IPS-11a (cell line): Measurements from ENCODE around the gene ZNF584.

ENCODE experiments used
- H3K4me3 ChIP-seq: one replicate; pipeline ENCODE4 v1.5.1; 2013; ENCODE audit warnings: low read depth, low read length, control low read depth

ZNF584 gene

DNA sequence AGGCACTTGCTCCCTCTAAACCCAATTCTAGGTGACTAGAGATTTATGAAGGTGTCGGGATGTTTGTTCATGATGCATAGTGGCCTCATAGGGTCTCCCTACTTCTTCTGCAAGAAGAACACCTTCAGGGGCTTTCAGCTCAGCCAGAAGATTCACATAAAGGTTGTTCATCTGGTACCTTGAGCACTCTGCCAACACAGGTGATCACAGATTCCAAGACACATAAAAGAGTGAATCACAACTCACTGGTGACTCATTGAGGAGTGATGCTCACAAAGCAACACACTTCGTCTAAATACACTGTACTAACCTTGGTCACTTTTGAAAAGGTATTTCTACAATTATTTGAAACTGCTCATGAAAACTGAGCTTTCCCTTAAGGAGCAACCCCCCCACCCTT lies 51.6 kb downstream of the ZNF584 start:
- no peak overlapping the region for H3K4me3 ChIP-seq

DNA sequence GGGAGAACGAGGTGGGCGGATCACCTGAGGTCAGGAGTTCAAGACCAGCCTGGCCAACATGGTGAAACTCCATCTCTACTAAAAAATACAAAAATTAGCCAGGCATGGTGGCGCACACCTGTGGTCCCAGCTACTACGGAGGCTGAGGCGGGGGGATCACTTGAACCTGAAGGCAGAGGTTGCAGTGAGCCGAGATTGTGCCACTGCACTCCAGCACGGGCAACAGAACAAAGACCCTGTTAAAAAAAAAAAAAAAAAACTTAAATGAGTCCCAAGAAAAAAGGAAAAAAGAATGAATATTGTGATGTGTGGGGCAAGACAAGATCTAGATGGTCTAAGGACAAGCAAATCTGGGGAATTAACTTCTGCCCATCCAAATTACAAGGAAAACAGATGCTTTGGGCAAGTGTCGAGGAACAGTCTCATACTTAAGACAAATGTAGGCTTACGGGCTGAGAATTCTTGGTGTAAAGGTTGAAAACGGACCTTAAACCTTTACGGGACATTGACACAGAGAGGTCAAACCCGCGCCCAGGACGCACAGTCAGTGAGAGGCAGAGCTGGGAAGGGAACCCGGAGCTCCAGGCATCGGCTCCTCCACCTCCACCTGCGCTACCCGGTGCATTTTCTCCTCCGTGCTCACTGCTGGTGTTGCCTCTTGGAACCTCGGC lies 57.8 kb downstream of the ZNF584 start:
- peak overlapping the region; percentile 25 for H3K4me3 ChIP-seq

DNA sequence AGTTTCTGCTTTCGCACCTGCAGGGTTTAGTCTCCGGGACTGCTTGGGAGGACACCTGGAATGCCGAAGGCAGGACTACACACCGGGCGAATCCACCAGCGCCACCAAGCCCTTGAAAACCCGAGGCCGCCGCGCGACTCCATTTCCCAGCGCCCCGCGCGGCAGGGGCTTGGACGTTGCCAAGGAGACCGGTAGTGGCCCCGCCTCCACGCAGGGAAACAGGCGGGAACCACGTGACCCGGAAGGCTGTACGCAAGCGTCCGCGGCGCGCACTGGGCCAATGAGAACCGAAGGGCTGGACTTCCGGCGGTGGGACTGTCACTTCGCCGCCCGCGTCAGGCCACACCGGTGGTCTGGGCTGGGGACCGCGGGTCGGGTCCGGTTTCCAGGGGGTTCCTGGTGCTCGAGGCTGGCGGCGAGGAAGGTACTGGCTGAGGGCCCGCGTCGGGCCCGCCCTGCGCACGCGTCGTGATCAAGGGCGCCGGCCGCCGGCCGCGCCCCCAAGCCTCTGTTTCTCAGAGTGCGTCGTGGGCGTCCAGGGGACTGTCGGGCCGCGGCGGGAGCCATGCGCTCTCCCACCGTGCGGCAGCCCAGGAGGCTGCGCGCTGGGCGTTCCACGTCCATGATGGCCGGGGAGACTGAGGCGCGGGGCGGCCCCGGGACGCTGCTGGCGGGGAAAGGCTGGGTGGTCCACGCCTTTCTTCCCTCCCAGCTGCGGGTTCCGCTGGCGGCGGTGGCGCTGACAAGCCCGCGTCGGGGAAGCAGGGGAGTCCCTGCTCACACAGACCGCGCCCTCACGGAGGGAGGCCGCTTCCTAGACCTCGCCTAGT lies 58.5 kb downstream of the ZNF584 start, which contains the start of gene ZNF324:
Gene ZNF324 (plus strand): TSS at position 321 of the 830 bp plus-strand sequence. CDS start 2,106 bp downstream, outside the sequence.
- peak within 1 kb of the TSS; percentile 81 for H3K4me3 ChIP-seq
